OCI-LY3 (cell line): ENCODE measurements around the gene PITPNM3.

Experiments
- H2AFZ ChIP-seq: fragments of 200-600, 300-600 bp; shearing (Covaris generic); 2 replicates; pipeline ENCODE4 v1.6.0; 2014; ENCODE audit warnings: antibody characterized with exemption, low read depth, low read length
- H3K27ac ChIP-seq: fragments of 200-600, 300-600 bp; sonication (generic); 2 replicates; pipeline ENCODE4 v1.5.1; 2014; ENCODE audit warnings: mild to moderate bottlenecking, low read length, moderate library complexity, mixed read lengths
- H3K27me3 ChIP-seq: fragments of 200-600, 300-600 bp; sonication (generic); 2 replicates; pipeline ENCODE4 v1.6.1; 2014; ENCODE audit warnings: low read depth, low read length, mixed read lengths
- H3K36me3 ChIP-seq: fragments of 200-600, 300-600 bp; sonication (generic); replicated peaks from 2 replicates; pipeline ENCODE3; 2014; ENCODE audit warnings: low read depth, low read length, mixed read lengths
- H3K4me1 ChIP-seq: fragments of 300-600, 200-600 bp; sonication (generic); 2 replicates; pipeline ENCODE4 v1.6.1; 2014; ENCODE audit warnings: low read length, mixed read lengths
- H3K4me2 ChIP-seq: fragments of 200-600, 300-600 bp; sonication (generic); 2 replicates; pipeline ENCODE4 v1.6.1; 2014; ENCODE audit warnings: low read length, mixed read lengths
- H3K4me3 ChIP-seq: fragments of 300-600, 200-600 bp; sonication (generic); 2 replicates; pipeline ENCODE4 v1.5.1; 2014; ENCODE audit warnings: antibody characterized with exemption, mild to moderate bottlenecking, low read length, moderate library complexity
- H3K79me2 ChIP-seq: fragments of 300-600, 200-600 bp; shearing (Covaris generic); 2 replicates; pipeline ENCODE4 v1.6.1; 2014; ENCODE audit warnings: mild to moderate bottlenecking, low read length, mixed read lengths
- H3K9ac ChIP-seq: fragments of 300-600, 200-600 bp; shearing (Covaris generic); 2 replicates; pipeline ENCODE4 v1.6.0; 2014; ENCODE audit warnings: mild to moderate bottlenecking, low read length, moderate library complexity
- H3K9me3 ChIP-seq: fragments of 200-600, 300-600 bp; shearing (Covaris generic); 2 replicates; pipeline ENCODE4 v1.6.1; 2014; ENCODE audit warnings: low read length, mixed read lengths; ENCODE audit not compliant: insufficient read depth
- H4K20me1 ChIP-seq: fragments of 200-600, 300-600 bp; sonication (generic); 2 replicates; pipeline ENCODE4 v1.6.1; 2016; ENCODE audit warnings: low read length, mixed read lengths; ENCODE audit not compliant: insufficient read depth
- CTCF ChIP-seq: fragments of 200-600, 300-600 bp; sonication (generic); IDR thresholded peaks from 2 replicates; pipeline ENCODE4 v1.5.1; 2014; ENCODE audit warnings: antibody characterized with exemption, low read length, low read depth
- EZH2phosphoT487 ChIP-seq: fragments of 200-600 bp; shearing (Covaris generic); IDR thresholded peaks from 2 replicates; pipeline ENCODE4 v1.6.1; 2018; ENCODE audit warnings: antibody characterized with exemption, mixed run types, low read depth

Gene PITPNM3

GRCh38 chr17:6580625-6581024, 24.3 kb upstream of the PITPNM3 start:
- Histone ChIP-seq H3K4me2 (no peak overlapping the region), H3K9me3 (no peaks in the 10 kb centered on the region)

GRCh38 chr17:6578491-6578890, 22.1 kb upstream of the PITPNM3 start:
- Histone ChIP-seq H3K36me3 (peaks cover 4% of the 10 kb centered on the region), H4K20me1 (no peaks in the 10 kb centered on the region), H3K79me2 (no peaks in the 10 kb centered on the region), H3K27me3 (no peaks in the 10 kb centered on the region), H3K27ac (no peak overlapping the region), H3K9me3 (no peaks in the 10 kb centered on the region), H3K4me3 (no peak overlapping the region), H3K9ac (no peak overlapping the region), H2AFZ (no peak overlapping the region), H3K4me2 (no peak overlapping the region), H3K4me1 (no peaks in the 10 kb centered on the region)
- no peak for TF ChIP-seq CTCF
- no peak for TF ChIP-seq EZH2phosphoT487

More at GRCh38 chr17:6580625-6581024, 24.3 kb upstream of the PITPNM3 start:
- Histone ChIP-seq H2AFZ (no peak overlapping the region), H3K79me2 (no peaks in the 10 kb centered on the region), H3K27ac (no peak overlapping the region), H3K4me1 (no peaks in the 10 kb centered on the region), H3K9ac (no peak overlapping the region), H3K27me3 (no peaks in the 10 kb centered on the region), H4K20me1 (no peaks in the 10 kb centered on the region), H3K4me3 (no peak overlapping the region), H3K36me3 (peaks cover 18% of the 10 kb centered on the region)
- TF ChIP-seq CTCF: no peak
- TF ChIP-seq EZH2phosphoT487: no peak

- no peak overlapping the region for H3K4me3 ChIP-seq
- no peak overlapping the region for H2AFZ ChIP-seq
- H3K27me3 ChIP-seq: no peaks in the 10 kb centered on the region
- no peaks in the 10 kb centered on the region for H3K4me1 ChIP-seq
- no peaks in the 10 kb centered on the region for H4K20me1 ChIP-seq
- H3K9me3 ChIP-seq: no peaks in the 10 kb centered on the region
- no peaks in the 10 kb centered on the region for H3K36me3 ChIP-seq
- no peak for TF ChIP-seq CTCF
- no peak for TF ChIP-seq EZH2phosphoT487
- no peaks in the 10 kb centered on the region for H3K79me2 ChIP-seq
- no peak overlapping the region for H3K9ac ChIP-seq
- H3K4me2 ChIP-seq: no peak overlapping the region
- H3K27ac ChIP-seq: no peak overlapping the region
These were observed 21.4 kb upstream of the PITPNM3 start for GRCh38 chr17:6577686-6578263.

- H2AFZ ChIP-seq: no peak overlapping the region
- H3K9ac ChIP-seq: no peak overlapping the region
- no peaks in the 10 kb centered on the region for H3K27me3 ChIP-seq
- H3K4me3 ChIP-seq: no peak overlapping the region
- no peak overlapping the region for H3K4me2 ChIP-seq
- TF ChIP-seq EZH2phosphoT487: no peak
- TF ChIP-seq CTCF: no peak
- H3K4me1 ChIP-seq: no peaks in the 10 kb centered on the region
- no peaks in the 10 kb centered on the region for H4K20me1 ChIP-seq
- H3K36me3 ChIP-seq: no peaks in the 10 kb centered on the region
- no peak overlapping the region for H3K27ac ChIP-seq
- H3K9me3 ChIP-seq: no peaks in the 10 kb centered on the region
- no peaks in the 10 kb centered on the region for H3K79me2 ChIP-seq
These were observed 19.9 kb upstream of the PITPNM3 start for GRCh38 chr17:6576038-6576785.
